Measurements from ENCODE around the gene ZYG11B.

The ZYG11B gene

DNA sequence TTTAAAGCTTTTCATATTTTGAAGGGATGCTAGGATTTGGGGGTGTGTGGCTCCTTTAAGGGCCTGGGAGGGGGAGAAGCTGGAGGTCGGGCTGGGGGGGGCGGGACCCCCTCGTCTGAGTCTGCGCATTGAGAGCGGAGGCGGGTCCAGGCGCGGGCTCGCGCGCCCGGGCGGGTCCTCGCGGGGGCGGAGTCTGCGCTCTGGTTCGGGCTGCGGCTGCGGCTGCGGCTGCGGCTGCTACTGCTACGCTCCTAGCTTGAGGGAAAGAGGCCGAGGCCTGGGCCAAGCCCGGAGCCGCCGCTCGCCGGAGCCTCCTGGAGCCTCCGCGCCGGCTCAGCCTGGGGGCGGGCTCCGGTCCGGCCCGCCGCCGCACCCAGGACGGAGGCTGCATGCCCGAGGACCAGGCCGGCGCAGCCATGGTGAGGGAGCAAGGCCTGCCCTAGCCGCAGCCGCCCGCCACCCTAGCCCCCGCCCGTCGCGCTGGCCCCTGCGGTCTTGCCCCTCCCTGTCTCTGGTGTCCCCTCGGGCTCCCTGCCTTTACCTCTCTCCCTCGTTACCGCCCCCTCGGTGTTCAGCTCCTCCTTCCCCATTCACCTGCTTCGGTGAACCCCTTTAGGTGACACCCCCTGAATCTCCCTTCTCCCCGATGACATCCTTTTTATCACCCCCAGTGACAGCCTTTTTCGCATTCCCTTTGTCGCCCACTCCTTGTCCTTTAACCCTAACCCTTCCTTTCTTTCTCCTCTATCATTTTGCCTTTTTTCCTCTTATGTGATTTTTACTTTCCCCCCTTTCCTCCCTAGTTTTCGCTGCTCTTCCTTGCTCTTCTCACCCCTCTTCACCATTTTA lies at the start of gene ZYG11B:
Gene ZYG11B (plus strand): TSS at position 189 of the 849 bp plus-strand sequence. CDS start 201 bp downstream, at position 390.
- Histone ChIP-seq H3K4me1 (ENCODE audit: insufficient read depth, low read length, poor library complexity, severe bottlenecking) (peaks cover 31% of the 10 kb centered on the region), H3K79me2 (ENCODE audit: insufficient read depth, low read length) (peaks cover 45% of the 10 kb centered on the region), H3K27me3 (ENCODE audit: insufficient read depth, low read length, poor library complexity, severe bottlenecking) (no peaks in the 10 kb centered on the region), H3K9ac (ENCODE audit: low read depth, low read length, poor library complexity, severe bottlenecking) (peak within 1 kb of the TSS; percentile 73), H3K9me2 (replicated peaks; ENCODE audit: low read depth, low read length) (no peaks in the 10 kb centered on the region), H3K4me3 (ENCODE audit: low read length, poor library complexity, severe bottlenecking) (peak within 1 kb of the TSS; percentile 73), H2AFZ (ENCODE audit: low read length) (peak within 1 kb of the TSS; percentile 97), H3K9me3 (ENCODE audit: insufficient read depth, low read depth, low read length) (no peaks in the 10 kb centered on the region), H3K4me2 (ENCODE audit: low read depth, low read length, poor library complexity, severe bottlenecking) (peak within 1 kb of the TSS; percentile 89), H4K20me1 (ENCODE audit: insufficient read depth, low read length, poor library complexity, severe bottlenecking) (peaks cover 21% of the 10 kb centered on the region), H3F3A (ENCODE audit: low read depth) (no peaks in the 10 kb centered on the region), H3K36me3 (ENCODE audit: insufficient read depth, low read length) (no peaks in the 10 kb centered on the region)
- TF ChIP-seq, protein P1, sequence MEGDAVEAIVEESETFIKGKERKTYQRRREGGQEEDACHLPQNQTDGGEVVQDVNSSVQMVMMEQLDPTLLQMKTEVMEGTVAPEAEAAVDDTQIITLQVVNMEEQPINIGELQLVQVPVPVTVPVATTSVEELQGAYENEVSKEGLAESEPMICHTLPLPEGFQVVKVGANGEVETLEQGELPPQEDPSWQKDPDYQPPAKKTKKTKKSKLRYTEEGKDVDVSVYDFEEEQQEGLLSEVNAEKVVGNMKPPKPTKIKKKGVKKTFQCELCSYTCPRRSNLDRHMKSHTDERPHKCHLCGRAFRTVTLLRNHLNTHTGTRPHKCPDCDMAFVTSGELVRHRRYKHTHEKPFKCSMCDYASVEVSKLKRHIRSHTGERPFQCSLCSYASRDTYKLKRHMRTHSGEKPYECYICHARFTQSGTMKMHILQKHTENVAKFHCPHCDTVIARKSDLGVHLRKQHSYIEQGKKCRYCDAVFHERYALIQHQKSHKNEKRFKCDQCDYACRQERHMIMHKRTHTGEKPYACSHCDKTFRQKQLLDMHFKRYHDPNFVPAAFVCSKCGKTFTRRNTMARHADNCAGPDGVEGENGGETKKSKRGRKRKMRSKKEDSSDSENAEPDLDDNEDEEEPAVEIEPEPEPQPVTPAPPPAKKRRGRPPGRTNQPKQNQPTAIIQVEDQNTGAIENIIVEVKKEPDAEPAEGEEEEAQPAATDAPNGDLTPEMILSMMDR (conservative IDR thresholded peaks at IDR 0.05; ENCODE audit: low read length) = no peak
- TF ChIP-seq EZH2phosphoT487 (IDR thresholded peaks at IDR 0.05; ENCODE audit: borderline replicate concordance) = no peak

DNA sequence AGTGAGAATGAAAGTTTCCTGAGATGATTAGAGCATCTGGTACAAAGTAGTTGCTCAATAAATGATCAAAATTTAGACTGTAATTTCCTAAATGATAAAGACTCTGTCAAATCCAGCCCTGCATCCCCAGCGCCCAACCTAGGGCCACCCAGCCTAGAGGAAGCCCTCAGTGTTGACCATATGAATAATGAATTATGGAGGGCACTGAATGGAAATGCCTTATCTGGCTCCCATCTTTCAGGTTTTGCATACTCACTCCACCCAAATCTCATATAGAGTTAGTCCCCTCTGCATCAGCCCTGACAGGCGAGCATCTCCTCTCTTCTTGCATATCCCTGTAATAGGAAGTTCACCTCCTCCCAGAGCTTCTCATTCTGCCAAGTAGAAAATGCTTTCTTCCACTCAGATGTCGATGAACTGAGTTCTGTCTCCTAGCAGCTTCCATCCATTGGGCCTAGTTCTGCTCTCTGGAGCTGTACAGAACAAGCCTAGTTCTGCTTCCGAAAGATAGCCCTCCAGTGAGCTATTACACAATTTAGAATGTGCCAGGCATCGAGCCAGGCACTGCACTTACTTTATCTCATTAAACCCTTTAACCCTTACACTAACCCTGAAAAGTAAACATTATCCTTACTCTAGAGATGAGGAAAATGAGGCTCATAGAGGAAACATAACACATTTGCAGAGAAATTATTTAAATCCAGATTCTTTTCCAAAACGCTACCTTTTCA lies 49.0 kb upstream of the ZYG11B start:
- Histone ChIP-seq H3K9ac (ENCODE audit: low read depth, low read length, poor library complexity, severe bottlenecking) (no peak overlapping the region), H3F3A (ENCODE audit: low read depth) (no peaks in the 10 kb centered on the region), H3K4me1 (ENCODE audit: insufficient read depth, low read length, poor library complexity, severe bottlenecking) (peaks cover 40% of the 10 kb centered on the region), H3K36me3 (ENCODE audit: insufficient read depth, low read length) (no peaks in the 10 kb centered on the region), H3K9me3 (ENCODE audit: insufficient read depth, low read depth, low read length) (no peaks in the 10 kb centered on the region), H3K79me2 (ENCODE audit: insufficient read depth, low read length) (no peaks in the 10 kb centered on the region), H3K4me2 (ENCODE audit: low read depth, low read length, poor library complexity, severe bottlenecking) (no peak overlapping the region), H4K20me1 (ENCODE audit: insufficient read depth, low read length, poor library complexity, severe bottlenecking) (no peaks in the 10 kb centered on the region), H3K27me3 (ENCODE audit: insufficient read depth, low read length, poor library complexity, severe bottlenecking) (no peaks in the 10 kb centered on the region), H3K4me3 (ENCODE audit: low read length, poor library complexity, severe bottlenecking) (no peak overlapping the region), H2AFZ (ENCODE audit: low read length) (no peak overlapping the region), H3K9me2 (replicated peaks; ENCODE audit: low read depth, low read length) (no peaks in the 10 kb centered on the region)
- TF ChIP-seq, protein P1 (conservative IDR thresholded peaks at IDR 0.05; ENCODE audit: low read length) = no peak
- TF ChIP-seq EZH2phosphoT487 (IDR thresholded peaks at IDR 0.05; ENCODE audit: borderline replicate concordance) = no peak

DNA sequence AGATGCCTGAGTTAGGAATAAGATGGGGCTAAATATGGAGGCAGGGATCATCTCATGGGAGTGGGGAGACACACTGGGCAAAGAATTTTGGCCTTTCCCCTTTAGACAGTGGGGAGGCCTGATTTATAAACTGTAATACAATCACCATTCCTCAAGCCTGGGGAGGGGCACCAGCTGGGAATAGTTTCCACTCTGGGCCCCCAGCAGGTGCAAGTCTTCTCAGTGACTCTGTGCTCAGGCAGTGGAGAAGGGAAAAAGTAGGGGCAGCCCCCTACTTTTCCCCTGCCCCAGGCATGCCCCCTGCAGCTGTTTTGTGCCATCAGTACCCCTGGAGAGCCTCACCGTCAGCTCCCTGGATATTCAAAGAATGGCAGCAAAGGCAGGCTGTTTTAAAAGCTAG lies 47.2 kb upstream of the ZYG11B start:
- H3K9ac ChIP-seq (ENCODE audit: low read depth, low read length, poor library complexity, severe bottlenecking) = no peak overlapping the region
- H3K9me2 ChIP-seq (replicated peaks; ENCODE audit: low read depth, low read length) = no peaks in the 10 kb centered on the region

More for the DNA sequence above, 47.2 kb upstream of the ZYG11B start:
- Histone ChIP-seq H3K4me3 (ENCODE audit: low read length, poor library complexity, severe bottlenecking) (no peak overlapping the region), H3K9me3 (ENCODE audit: insufficient read depth, low read depth, low read length) (no peaks in the 10 kb centered on the region), H3K27me3 (ENCODE audit: insufficient read depth, low read length, poor library complexity, severe bottlenecking) (no peaks in the 10 kb centered on the region), H3K79me2 (ENCODE audit: insufficient read depth, low read length) (no peaks in the 10 kb centered on the region), H3K36me3 (ENCODE audit: insufficient read depth, low read length) (no peaks in the 10 kb centered on the region), H3K4me2 (ENCODE audit: low read depth, low read length, poor library complexity, severe bottlenecking) (no peak overlapping the region), H3K4me1 (ENCODE audit: insufficient read depth, low read length, poor library complexity, severe bottlenecking) (peaks cover 26% of the 10 kb centered on the region), H3F3A (ENCODE audit: low read depth) (no peaks in the 10 kb centered on the region), H4K20me1 (ENCODE audit: insufficient read depth, low read length, poor library complexity, severe bottlenecking) (no peaks in the 10 kb centered on the region), H2AFZ (ENCODE audit: low read length) (0 out of 2 replicates have a peak overlapping the region, but pooled peaks have one; percentile 0)
- no peak for TF ChIP-seq EZH2phosphoT487 (IDR thresholded peaks at IDR 0.05; ENCODE audit: borderline replicate concordance)
- TF ChIP-seq, protein P1 (conservative IDR thresholded peaks at IDR 0.05; ENCODE audit: low read length) = no peak
